ENCODE measurements around the gene CNOT1. TPM values are rescaled to one million over a fixed set of nuclear protein-coding genes. Genes with fewer than 3 reads are reported as not detected.

The CNOT1 gene
- total and polyA plus RNA-seq, 3 experiments from 2014 or later: 111 to 338 (median 326) TPM

DNA sequence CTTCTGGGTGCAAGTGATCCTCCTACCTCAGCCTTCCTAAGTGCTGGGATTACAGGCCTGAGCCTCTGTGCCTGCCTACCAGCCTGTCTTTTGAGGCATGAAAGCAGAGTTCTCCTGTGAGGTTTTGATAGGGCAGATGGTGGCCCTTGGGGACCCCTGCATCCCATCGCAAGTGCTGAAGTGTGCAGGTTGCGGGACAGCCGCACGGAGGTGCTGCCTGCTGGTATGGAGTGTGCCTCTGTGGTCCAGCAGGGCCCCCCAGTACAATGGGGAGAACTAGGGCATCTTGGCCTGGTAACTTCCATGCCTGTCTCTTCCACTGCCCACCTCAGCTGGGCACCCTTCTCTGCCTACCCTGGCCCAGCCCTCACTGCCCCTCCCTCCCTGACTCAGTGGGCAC, 139.6 kb downstream of the CNOT1 start:
- no peaks in the 10 kb centered on the region for H3K36me3 Mint-ChIP-seq
- Histone ChIP-seq H3K4me1 (ENCODE audit: insufficient read depth, low read length) (no peaks in the 10 kb centered on the region), H3K36me3 (ENCODE audit: insufficient read depth, low read length) (no peaks in the 10 kb centered on the region), H3K27ac (ENCODE audit: low read depth, low read length) (no peak overlapping the region), H3K27me3 (ENCODE audit: insufficient read depth, low read length, poor library complexity, severe bottlenecking) (no peaks in the 10 kb centered on the region), H3K9me3 (ENCODE audit: low read length) (no peaks in the 10 kb centered on the region), H3K4me3 (ENCODE audit: low read length) (no peak overlapping the region)
- H3K9me3 Mint-ChIP-seq: no peaks in the 10 kb centered on the region
- H3K27me3 Mint-ChIP-seq: peaks cover 14 to 20% of the 10 kb centered on the region in 2 donors
- H3K4me3 Mint-ChIP-seq: no peak overlapping the region
- ChIA-PET CTCF (interaction anchor here (4.4 to 4.8 kb wide), 2 partner anchors 153 kb away, joined by 26 to 105 read pairs; no protein-coding TSS in a partner anchor), POLR2A (no interaction called here)
- peak overlapping the region in 1 of 8 donors; percentile 42 for H3K27ac Mint-ChIP-seq
- peaks cover 0 to 1% (median under 1%) of the 10 kb centered on the region in 3 donors for H3K4me1 Mint-ChIP-seq
- no peak for DNase-seq

DNA sequence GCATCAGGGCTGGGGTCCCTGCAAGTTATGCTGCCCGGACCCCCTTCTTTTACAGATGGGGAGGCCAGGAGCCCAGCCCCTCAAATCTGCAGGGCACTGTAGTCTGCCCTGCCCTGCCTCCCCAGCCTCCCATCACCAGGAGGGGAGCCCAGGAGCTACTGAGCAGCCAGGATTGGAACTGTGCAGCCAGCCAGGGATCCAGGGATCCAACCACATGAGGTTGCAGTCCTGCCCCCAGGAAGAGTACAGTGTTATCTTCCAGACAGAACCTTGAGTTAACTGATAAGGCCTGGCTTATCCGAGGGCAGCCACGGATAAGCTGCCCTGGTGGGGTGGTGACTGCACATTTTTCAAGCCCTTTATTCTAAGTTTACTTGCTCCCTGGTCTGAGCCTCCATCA, 141.1 kb downstream of the CNOT1 start:
- Mint-ChIP-seq H3K27ac (no peak overlapping the region), H3K27me3 (peaks cover 14% of the 10 kb centered on the region in 2 donors), H3K4me1 (no peaks in the 10 kb centered on the region), H3K4me3 (no peak overlapping the region), H3K9me3 (no peaks in the 10 kb centered on the region), H3K36me3 (no peaks in the 10 kb centered on the region)
- no peak for DNase-seq
- no peaks in the 10 kb centered on the region for H3K36me3 ChIP-seq (ENCODE audit: insufficient read depth, low read length)
- ChIA-PET CTCF (interaction anchor here (0.7 to 4.8 kb wide), 12 partner anchors 9 to 268 kb away, joined by 3 to 105 read pairs (median 5); partner anchors contain the start of gene NDRG4), POLR2A (no interaction called here)
- no peaks in the 10 kb centered on the region for H3K9me3 ChIP-seq (ENCODE audit: low read length)
- no peak overlapping the region for H3K27ac ChIP-seq (ENCODE audit: low read depth, low read length)
- H3K27me3 ChIP-seq (ENCODE audit: insufficient read depth, low read length, poor library complexity, severe bottlenecking): no peaks in the 10 kb centered on the region
- H3K4me3 ChIP-seq (ENCODE audit: low read length): no peak overlapping the region
- H3K4me1 ChIP-seq (ENCODE audit: insufficient read depth, low read length): no peaks in the 10 kb centered on the region

DNA sequence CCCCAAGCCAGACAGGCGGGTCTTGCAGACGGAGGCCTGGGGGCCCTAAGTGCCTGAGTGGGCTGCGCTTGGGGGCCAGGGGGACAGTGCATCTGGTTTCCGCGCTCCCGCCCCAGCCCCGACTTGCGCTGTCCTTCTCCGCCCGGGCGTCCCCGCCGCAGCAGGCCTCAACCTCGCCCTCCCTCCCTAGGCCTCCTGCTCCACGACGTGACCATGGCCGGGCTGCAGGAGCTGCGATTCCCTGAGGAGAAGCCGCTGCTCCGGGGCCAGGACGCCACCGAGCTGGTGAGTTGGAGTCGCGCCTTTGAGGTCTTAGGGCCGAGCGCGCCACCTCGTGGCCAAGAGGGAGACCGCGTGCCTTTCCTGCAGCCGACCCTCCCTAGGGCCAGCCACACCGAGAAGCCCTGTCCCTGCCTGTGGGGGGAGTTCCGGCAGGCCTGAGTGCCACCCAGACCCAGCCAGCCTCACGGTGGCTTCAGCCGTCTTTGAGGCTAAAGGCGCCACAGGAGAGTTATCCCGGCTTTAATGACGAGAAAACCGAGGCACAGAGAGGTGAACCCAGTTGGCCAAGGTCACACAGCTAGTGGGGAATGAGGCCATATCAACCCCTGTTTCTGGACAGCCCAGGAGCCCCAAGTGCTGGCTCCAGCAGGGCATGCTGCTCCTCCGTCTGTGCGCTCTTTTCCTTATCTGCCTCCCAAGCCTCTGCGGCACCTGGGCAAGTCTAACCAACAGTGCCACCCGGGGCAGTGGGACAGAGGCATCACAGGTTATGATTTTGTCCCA, 141.9 kb downstream of the CNOT1 start:
- Histone ChIP-seq H3K4me1 (ENCODE audit: insufficient read depth, low read length) (no peaks in the 10 kb centered on the region), H3K36me3 (ENCODE audit: insufficient read depth, low read length) (no peaks in the 10 kb centered on the region), H3K9me3 (ENCODE audit: low read length) (no peaks in the 10 kb centered on the region), H3K27me3 (ENCODE audit: insufficient read depth, low read length, poor library complexity, severe bottlenecking) (no peaks in the 10 kb centered on the region), H3K4me3 (ENCODE audit: low read length) (no peak overlapping the region), H3K27ac (ENCODE audit: low read depth, low read length) (no peak overlapping the region)
- Mint-ChIP-seq H3K9me3 (no peaks in the 10 kb centered on the region), H3K4me1 (no peaks in the 10 kb centered on the region), H3K27ac (peak overlapping the region in 2 of 8 donors; percentile 10 to 14), H3K4me3 (peak overlapping the region in 1 of 7 donors; percentile 40), H3K36me3 (no peaks in the 10 kb centered on the region), H3K27me3 (peaks cover 9 to 16% of the 10 kb centered on the region in 2 donors)
- ChIA-PET CTCF (interaction anchor here (0.6 to 4.8 kb wide), 18 partner anchors 12 to 166 kb away, joined by 3 to 105 read pairs (median 4); partner anchors contain the start of genes GINS3 and NDRG4), POLR2A (no interaction called here)
- peak; percentile 56 to 74 (median 66) for DNase-seq

DNA sequence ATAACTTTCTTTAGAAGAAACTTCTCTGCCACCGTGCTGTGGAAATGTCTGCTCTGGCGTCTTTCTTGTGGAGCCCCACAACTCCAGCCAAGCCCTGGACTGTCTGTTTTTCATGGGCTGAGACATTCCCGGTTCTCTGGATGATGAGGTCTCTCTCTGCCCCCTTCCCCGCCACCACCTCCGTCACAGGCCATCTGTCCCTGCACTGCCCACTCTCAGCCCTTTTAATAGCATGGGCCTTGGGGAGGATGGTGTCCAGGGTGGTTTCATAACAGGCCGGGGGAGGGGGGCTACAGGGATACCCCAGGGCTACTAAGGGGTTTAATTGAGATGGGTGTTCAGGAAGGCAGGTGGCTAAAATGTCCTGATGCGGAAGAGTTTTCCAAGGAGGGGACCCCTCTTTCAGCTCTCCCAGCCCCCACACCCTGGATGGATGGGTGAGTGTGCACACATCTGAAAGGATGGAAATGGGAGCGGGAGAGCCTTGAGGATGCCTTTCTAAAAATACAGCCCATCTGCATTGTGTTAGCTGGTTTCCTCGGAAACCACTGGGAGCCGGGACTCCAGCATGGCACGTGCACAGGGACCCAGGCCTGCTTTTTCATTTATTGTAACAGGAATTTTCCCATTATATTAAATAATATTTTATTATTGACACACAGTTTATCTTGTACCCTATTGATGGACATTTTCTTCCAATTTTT, 144.3 kb downstream of the CNOT1 start:
- H3K4me1 ChIP-seq (ENCODE audit: insufficient read depth, low read length): no peaks in the 10 kb centered on the region
- Mint-ChIP-seq H3K9me3 (no peaks in the 10 kb centered on the region), H3K4me3 (no peak overlapping the region), H3K27ac (peak overlapping the region in 1 of 8 donors; percentile 64), H3K4me1 (no peaks in the 10 kb centered on the region), H3K36me3 (no peaks in the 10 kb centered on the region), H3K27me3 (peaks cover 9 to 17% of the 10 kb centered on the region in 2 donors)
- ChIA-PET POLR2A (no interaction called here), CTCF (interaction anchor here (0.7 to 4.8 kb wide), 4 partner anchors 52 to 271 kb away, joined by 3 to 105 read pairs (median 4); no protein-coding TSS in a partner anchor)
- H3K27ac ChIP-seq (ENCODE audit: low read depth, low read length): no peak overlapping the region
- no peaks in the 10 kb centered on the region for H3K36me3 ChIP-seq (ENCODE audit: insufficient read depth, low read length)
- no peaks in the 10 kb centered on the region for H3K27me3 ChIP-seq (ENCODE audit: insufficient read depth, low read length, poor library complexity, severe bottlenecking)
- H3K4me3 ChIP-seq (ENCODE audit: low read length): no peak overlapping the region
- no peaks in the 10 kb centered on the region for H3K9me3 ChIP-seq (ENCODE audit: low read length)
- no peak for DNase-seq

DNA sequence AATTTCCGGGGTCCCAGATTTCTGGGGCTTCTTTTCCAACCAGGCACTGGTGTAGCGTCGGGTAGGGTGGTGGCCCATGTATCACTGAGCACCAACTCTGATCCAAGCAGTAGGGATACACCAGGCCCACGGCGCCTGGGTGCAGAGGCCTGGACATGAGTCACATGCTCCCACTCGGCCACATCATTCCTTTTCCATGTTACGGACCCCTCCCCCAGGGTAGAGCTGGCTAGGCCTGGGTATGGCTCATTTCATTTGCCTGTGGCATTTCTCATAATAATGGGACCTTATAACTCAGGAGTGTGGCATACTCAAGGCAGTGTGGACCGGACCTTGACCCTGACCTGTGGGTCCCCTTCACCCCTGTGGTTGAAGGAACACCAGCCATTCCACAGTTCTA, 147.7 kb downstream of the CNOT1 start:
- H3K36me3 ChIP-seq (ENCODE audit: insufficient read depth, low read length): no peaks in the 10 kb centered on the region
- no peak for DNase-seq
- H3K4me1 ChIP-seq (ENCODE audit: insufficient read depth, low read length): no peaks in the 10 kb centered on the region
- no peak overlapping the region for H3K4me3 ChIP-seq (ENCODE audit: low read length)
- H3K9me3 ChIP-seq (ENCODE audit: low read length): no peaks in the 10 kb centered on the region
- H3K27me3 ChIP-seq (ENCODE audit: insufficient read depth, low read length, poor library complexity, severe bottlenecking): no peaks in the 10 kb centered on the region
- ChIA-PET POLR2A (no interaction called here), CTCF (no interaction called here)
- H3K27ac ChIP-seq (ENCODE audit: low read depth, low read length): no peak overlapping the region
- no peak overlapping the region for H3K27ac Mint-ChIP-seq
- peaks cover 1 to 15% of the 10 kb centered on the region in 2 donors for H3K27me3 Mint-ChIP-seq
- H3K4me3 Mint-ChIP-seq: no peak overlapping the region
- H3K4me1 Mint-ChIP-seq: no peaks in the 10 kb centered on the region
- H3K36me3 Mint-ChIP-seq: no peaks in the 10 kb centered on the region
- no peaks in the 10 kb centered on the region for H3K9me3 Mint-ChIP-seq

DNA sequence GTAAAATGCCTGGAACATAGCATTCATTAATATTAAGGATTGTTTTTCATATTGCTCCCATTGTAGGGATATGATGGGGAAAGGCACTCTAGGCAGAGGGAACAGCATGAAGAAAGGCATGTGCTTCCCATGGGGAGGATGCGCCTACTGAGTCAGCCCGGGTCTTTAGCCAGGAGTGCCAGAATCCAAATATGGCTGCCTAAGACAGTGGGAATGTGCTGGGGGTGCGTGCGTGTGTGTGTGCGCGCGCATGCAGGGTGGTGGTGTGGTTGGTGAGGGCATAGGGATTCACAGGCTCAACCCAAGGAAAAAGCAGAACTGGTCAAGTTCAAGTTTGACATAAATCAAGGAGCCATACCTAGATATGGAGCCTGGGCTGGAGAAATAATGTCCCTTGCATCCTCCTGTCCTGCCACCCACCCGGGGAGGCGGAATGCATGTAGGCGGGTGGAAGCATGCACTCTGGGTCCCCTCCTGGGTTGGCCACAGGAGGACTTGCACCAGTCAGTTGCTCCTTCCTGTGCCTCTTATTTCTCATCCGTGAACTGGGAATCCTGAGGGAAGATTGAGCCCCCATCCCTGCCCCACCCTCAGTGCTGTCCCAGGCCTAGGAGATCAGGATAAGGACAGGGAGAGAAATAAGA, 148.3 kb downstream of the CNOT1 start:
- H3K4me3 ChIP-seq (ENCODE audit: low read length): no peak overlapping the region
- ChIA-PET CTCF (interaction anchor here (0.7 kb wide), 1 partner anchor 143 kb away, joined by 3 read pairs; no protein-coding TSS in a partner anchor), POLR2A (no interaction called here)
- no peaks in the 10 kb centered on the region for H3K4me1 ChIP-seq (ENCODE audit: insufficient read depth, low read length)
- no peaks in the 10 kb centered on the region for H3K9me3 ChIP-seq (ENCODE audit: low read length)
- no peaks in the 10 kb centered on the region for H3K27me3 ChIP-seq (ENCODE audit: insufficient read depth, low read length, poor library complexity, severe bottlenecking)
- Mint-ChIP-seq H3K9me3 (no peaks in the 10 kb centered on the region), H3K27me3 (peaks cover 0 to 13% of the 10 kb centered on the region in 2 donors), H3K36me3 (no peaks in the 10 kb centered on the region), H3K4me1 (no peaks in the 10 kb centered on the region), H3K4me3 (no peak overlapping the region), H3K27ac (peak overlapping the region in 1 of 8 donors; percentile 72)
- no peak for DNase-seq
- H3K36me3 ChIP-seq (ENCODE audit: insufficient read depth, low read length): no peaks in the 10 kb centered on the region
- no peak overlapping the region for H3K27ac ChIP-seq (ENCODE audit: low read depth, low read length)

DNA sequence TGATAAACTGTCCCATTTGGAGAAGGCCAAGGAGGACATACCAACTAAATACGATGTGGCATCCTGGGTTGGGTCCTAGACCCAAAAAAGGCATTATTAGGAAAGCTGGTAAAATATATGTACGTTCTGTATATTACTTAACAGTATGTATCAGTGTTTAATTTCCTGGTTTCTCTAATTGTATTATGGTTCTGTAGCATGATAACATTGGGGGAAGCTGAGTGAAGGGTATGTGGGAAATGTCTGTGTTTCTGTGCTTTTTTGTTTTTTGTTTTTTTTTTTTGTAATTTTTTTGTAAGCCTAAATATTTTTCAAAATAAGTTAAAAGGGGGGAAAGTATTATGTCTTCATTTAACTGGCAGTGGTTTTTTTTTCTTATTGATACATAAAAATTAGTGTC, 151.2 kb downstream of the CNOT1 start:
- Mint-ChIP-seq H3K36me3 (no peaks in the 10 kb centered on the region), H3K4me1 (no peaks in the 10 kb centered on the region), H3K9me3 (no peaks in the 10 kb centered on the region), H3K27ac (no peak overlapping the region), H3K4me3 (no peak overlapping the region), H3K27me3 (peaks cover 2 to 23% of the 10 kb centered on the region in 2 donors)
- DNase-seq: no peak
- Histone ChIP-seq H3K4me3 (ENCODE audit: low read length) (no peak overlapping the region), H3K4me1 (ENCODE audit: insufficient read depth, low read length) (no peaks in the 10 kb centered on the region), H3K27ac (ENCODE audit: low read depth, low read length) (no peak overlapping the region), H3K27me3 (ENCODE audit: insufficient read depth, low read length, poor library complexity, severe bottlenecking) (no peaks in the 10 kb centered on the region), H3K36me3 (ENCODE audit: insufficient read depth, low read length) (no peaks in the 10 kb centered on the region), H3K9me3 (ENCODE audit: low read length) (no peaks in the 10 kb centered on the region)
- ChIA-PET CTCF (no interaction called here), POLR2A (no interaction called here)

DNA sequence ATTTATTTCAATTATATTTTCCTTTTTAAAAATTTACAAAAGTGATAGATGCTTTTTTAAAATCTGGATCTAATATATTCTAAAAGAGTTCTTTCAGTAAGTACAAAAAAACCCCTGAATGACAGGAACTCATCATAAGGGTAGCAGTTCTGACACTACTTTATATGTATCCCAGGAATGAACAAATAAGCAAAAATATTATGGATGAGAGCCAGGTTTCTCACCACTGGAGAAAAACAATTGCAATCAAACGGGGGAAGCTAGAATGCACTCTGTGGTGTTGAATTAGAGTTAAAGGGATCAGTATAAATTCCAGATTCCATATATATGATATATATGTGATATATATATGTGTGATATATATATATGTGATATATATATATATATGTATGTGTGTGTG, 152.8 kb downstream of the CNOT1 start:
- Histone ChIP-seq H3K9me3 (ENCODE audit: low read length) (no peaks in the 10 kb centered on the region), H3K36me3 (ENCODE audit: insufficient read depth, low read length) (no peaks in the 10 kb centered on the region), H3K4me3 (ENCODE audit: low read length) (no peak overlapping the region), H3K27me3 (ENCODE audit: insufficient read depth, low read length, poor library complexity, severe bottlenecking) (no peaks in the 10 kb centered on the region), H3K27ac (ENCODE audit: low read depth, low read length) (no peak overlapping the region), H3K4me1 (ENCODE audit: insufficient read depth, low read length) (no peaks in the 10 kb centered on the region)
- peaks cover 13 to 28% of the 10 kb centered on the region in 2 donors for H3K27me3 Mint-ChIP-seq
- no peaks in the 10 kb centered on the region for H3K4me1 Mint-ChIP-seq
- no peak for DNase-seq
- ChIA-PET CTCF (no interaction called here), POLR2A (no interaction called here)
- H3K36me3 Mint-ChIP-seq: no peaks in the 10 kb centered on the region
- no peaks in the 10 kb centered on the region for H3K9me3 Mint-ChIP-seq
- no peak overlapping the region for H3K4me3 Mint-ChIP-seq
- H3K27ac Mint-ChIP-seq: no peak overlapping the region

All from CD8-positive, alpha-beta memory T cell (primary cell).